DOHH2 (cell line): Measurements from ENCODE around the gene SPOUT1.

Experiments
- H3F3A ChIP-seq: fragments of 200-600 bp; sonication (generic), shearing (Covaris generic); 2 replicates; pipeline ENCODE4 v1.6.0; 2016; ENCODE audit warnings: antibody characterized with exemption, mild to moderate bottlenecking; ENCODE audit not compliant: control insufficient read depth, insufficient read depth
- H3K27ac ChIP-seq: fragments of 200-600 bp; sonication (generic); 2 replicates; pipeline ENCODE4 v1.5.1; 2014; ENCODE audit warnings: low read depth, mild to moderate bottlenecking, low read length, moderate library complexity
- H3K27me3 ChIP-seq: fragments of 200-600 bp; sonication (generic); 2 replicates; pipeline ENCODE4 v1.6.1; 2014; ENCODE audit warnings: mild to moderate bottlenecking, low read length, mixed read lengths; ENCODE audit not compliant: control insufficient read depth
- H3K36me3 ChIP-seq: fragments of 200-600 bp; sonication (generic); 2 replicates; pipeline ENCODE4 v1.6.1; 2014; ENCODE audit warnings: mild to moderate bottlenecking, low read length, moderate library complexity, mixed read lengths; ENCODE audit not compliant: control insufficient read depth
- H3K4me1 ChIP-seq: fragments of 200-600 bp; sonication (generic); 2 replicates; pipeline ENCODE4 v1.6.1; 2014; ENCODE audit warnings: mild to moderate bottlenecking, low read length, mixed read lengths; ENCODE audit not compliant: control insufficient read depth
- H3K4me2 ChIP-seq: fragments of 200-600 bp; sonication (generic); 2 replicates; pipeline ENCODE4 v1.6.0; 2014; ENCODE audit warnings: mild to moderate bottlenecking, low read length, moderate library complexity
- H3K4me3 ChIP-seq: fragments of 200-600 bp; sonication (generic); 2 replicates; pipeline ENCODE4 v1.5.1; 2014; ENCODE audit warnings: mild to moderate bottlenecking, low read length, mixed read lengths
- H3K79me2 ChIP-seq: fragments of 200-600 bp; sonication (generic); 2 replicates; pipeline ENCODE4 v1.6.1; 2014; ENCODE audit warnings: mild to moderate bottlenecking, low read length, mixed read lengths; ENCODE audit not compliant: control insufficient read depth
- H3K9me2 ChIP-seq: fragments of 200-600 bp; sonication (generic); replicated peaks from 2 replicates; pipeline ENCODE4 v1.6.1; 2014; ENCODE audit warnings: mild to moderate bottlenecking, low read length, mixed read lengths; ENCODE audit not compliant: control insufficient read depth
- H3K9me3 ChIP-seq: fragments of 200-600 bp; sonication (generic); 2 replicates; pipeline ENCODE4 v1.6.1; 2014; ENCODE audit warnings: antibody characterized with exemption, low read length, mixed read lengths; ENCODE audit not compliant: control insufficient read depth, insufficient read depth
- H4K20me1 ChIP-seq: fragments of 200-600 bp; sonication (generic); 2 replicates; pipeline ENCODE4 v1.6.0; 2014; ENCODE audit warnings: low read depth, mild to moderate bottlenecking, antibody characterized with exemption, low read length, moderate library complexity; ENCODE audit not compliant: control insufficient read depth, insufficient read depth
- CTCF ChIP-seq: fragments of 200-600 bp; sonication (generic); IDR thresholded peaks from one replicate; pipeline ENCODE4 v1.5.1; 2014; ENCODE audit warnings: antibody characterized with exemption, mild to moderate bottlenecking, low read depth, low read length; ENCODE audit not compliant: poor library complexity, severe bottlenecking
- EZH2phosphoT487 ChIP-seq: fragments of 200-600 bp; sonication (generic); IDR thresholded peaks from 2 replicates; pipeline ENCODE4 v1.6.1; 2017; ENCODE audit warnings: borderline replicate concordance, mild to moderate bottlenecking, antibody characterized with exemption, low read length, moderate library complexity, mixed read lengths

Gene SPOUT1

DNA sequence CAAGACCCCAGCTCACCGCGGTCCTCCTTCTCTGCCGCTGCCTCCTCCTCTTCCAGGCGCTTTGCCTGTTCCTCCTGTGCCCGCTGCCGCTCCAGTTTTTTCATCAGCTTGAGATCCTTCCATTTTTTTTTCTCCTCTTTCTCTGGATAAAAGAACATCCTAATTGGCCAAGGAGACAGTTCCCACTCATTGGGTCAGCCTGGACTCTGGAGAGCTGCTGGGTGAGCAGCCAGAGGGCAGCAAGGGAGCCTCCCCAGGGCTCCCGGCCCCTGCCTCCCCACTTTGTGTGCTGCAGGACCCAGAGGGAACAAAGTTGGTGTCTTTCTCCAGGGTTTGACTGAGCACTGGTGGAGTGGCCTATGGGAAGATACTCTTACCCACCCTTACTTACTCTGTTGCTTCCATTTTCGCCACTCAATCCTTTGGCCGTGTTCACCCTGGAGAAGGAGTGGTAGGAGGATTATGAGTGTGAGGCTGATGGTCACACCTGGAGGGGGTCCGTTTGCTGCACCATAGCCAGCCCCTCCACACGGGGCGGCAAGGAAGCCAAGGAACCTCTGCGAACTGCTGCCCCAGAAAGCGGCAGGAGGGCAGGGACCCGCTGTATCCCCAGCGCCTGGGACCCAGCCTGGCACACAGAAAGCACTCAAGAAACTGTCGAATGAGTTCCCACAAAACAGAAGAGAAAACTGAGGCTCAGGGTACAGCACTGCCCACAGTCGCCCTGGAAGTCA is 708 bp downstream of the SPOUT1 start:
- H3K9me2 ChIP-seq: no peaks in the 10 kb centered on the region
- H4K20me1 ChIP-seq: no peaks in the 10 kb centered on the region
- peaks cover 13% of the 10 kb centered on the region for H3K4me1 ChIP-seq
- H3K9me3 ChIP-seq: no peaks in the 10 kb centered on the region
- H3K4me3 ChIP-seq: peak overlapping the region; percentile 76
- H3K27me3 ChIP-seq: no peaks in the 10 kb centered on the region
- no peaks in the 10 kb centered on the region for H3F3A ChIP-seq
- H3K36me3 ChIP-seq: peaks cover 41% of the 10 kb centered on the region
- peak overlapping the region; percentile 73 for H3K4me2 ChIP-seq
- no peak for TF ChIP-seq CTCF
- H3K79me2 ChIP-seq: peaks cover 24% of the 10 kb centered on the region
- peak overlapping the region; percentile 16; the same call in 1 of the 2 replicates for H3K27ac ChIP-seq

DNA sequence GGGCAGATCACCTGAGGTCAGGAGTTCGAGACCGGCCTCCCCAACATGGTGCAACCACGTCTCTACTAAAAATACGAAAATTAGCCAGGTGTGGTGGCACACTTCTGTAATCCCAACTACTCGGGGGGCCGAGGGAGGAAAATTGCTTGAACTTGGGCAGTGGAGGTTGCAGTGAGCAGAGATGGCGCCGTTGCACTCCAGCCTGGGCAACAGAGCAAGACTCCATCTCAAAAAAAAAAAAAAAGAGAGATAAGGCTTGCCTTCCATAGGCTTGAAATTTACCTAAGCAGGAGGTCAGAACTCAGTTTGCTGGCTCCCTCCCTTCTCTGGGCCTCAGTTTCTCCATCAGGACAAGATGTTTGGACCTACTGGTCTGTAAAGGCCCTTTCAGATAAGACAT is 1.3 kb downstream of the SPOUT1 start:
- Histone ChIP-seq H3K27me3 (no peaks in the 10 kb centered on the region), H3K4me1 (peaks cover 13% of the 10 kb centered on the region), H3K4me3 (peak overlapping the region; percentile 76), H3F3A (no peaks in the 10 kb centered on the region), H3K9me3 (no peaks in the 10 kb centered on the region), H3K27ac (no peak overlapping the region), H4K20me1 (no peaks in the 10 kb centered on the region), H3K36me3 (peaks cover 47% of the 10 kb centered on the region), H3K9me2 (no peaks in the 10 kb centered on the region), H3K4me2 (peak overlapping the region; percentile 73), H3K79me2 (peaks cover 24% of the 10 kb centered on the region)
- TF ChIP-seq EZH2phosphoT487: no peak
- TF ChIP-seq CTCF: peak; percentile 24

DNA sequence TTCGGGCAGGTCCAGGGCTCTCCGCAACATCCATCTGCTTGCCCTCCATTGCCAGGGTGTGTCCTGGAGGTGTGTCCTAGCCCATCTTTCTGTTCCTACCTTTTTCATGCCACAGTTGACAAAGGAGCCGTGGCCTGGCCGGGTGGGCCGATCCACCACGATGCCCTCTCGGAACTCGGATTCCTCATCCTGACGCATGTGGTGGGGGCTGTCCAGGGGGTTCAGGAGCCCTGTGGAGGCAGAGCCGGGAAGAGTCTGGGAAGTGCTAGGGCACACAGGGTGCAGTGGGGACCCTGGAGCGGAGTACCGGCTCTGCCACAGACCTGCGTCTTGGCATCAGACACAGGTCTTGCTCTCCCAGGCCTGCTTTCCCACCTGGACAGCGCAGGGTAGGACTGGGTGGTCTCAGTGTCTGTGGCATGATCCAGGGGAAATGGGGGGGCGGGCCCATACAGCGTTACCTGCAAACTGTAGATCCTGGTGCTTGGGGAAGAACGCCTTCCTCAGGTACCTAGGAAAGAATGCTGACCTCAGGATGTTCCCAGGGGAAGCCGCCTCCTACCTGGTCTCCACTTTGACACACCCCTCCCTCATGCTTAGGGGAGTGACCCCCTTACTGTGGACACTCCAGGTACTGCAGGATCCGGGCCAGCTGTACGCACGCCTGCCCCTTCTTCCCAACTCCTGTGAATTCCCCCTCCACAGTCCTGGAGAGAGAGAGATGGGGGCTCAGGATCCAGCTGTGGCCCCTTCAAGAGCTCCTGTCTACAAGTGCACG is 3.5 kb downstream of the SPOUT1 start:
- Histone ChIP-seq H3K27me3 (no peaks in the 10 kb centered on the region), H3K9me3 (no peaks in the 10 kb centered on the region), H3K36me3 (peaks cover 68% of the 10 kb centered on the region), H3K79me2 (peaks cover 24% of the 10 kb centered on the region), H4K20me1 (no peaks in the 10 kb centered on the region), H3K4me2 (no peak overlapping the region), H3K27ac (no peak overlapping the region), H3K4me1 (peaks cover 13% of the 10 kb centered on the region), H3F3A (no peaks in the 10 kb centered on the region), H3K4me3 (no peak overlapping the region), H3K9me2 (no peaks in the 10 kb centered on the region)
- no peak for TF ChIP-seq EZH2phosphoT487
- TF ChIP-seq CTCF: no peak
